Skeletal muscle satellite cell (primary cell): Measurements from ENCODE around the gene HTR2A.
A peak's percentile ranks its signal among the peaks of the same experiment; 100 is the strongest.
"Not testable (repeated sequence)": the region's sequence is repeated elsewhere in the genome, so short reads cannot be mapped to it uniquely, and the experiment has no call there.

ENCODE experiments used
- H3K27me3 ChIP-seq: 2 replicates; pipeline ENCODE4 v1.7.0; 2013; ENCODE audit warnings: low read length; ENCODE audit not compliant: control insufficient read depth, insufficient read depth
- H3K36me3 ChIP-seq: 2 replicates; pipeline ENCODE4 v1.7.0; 2013; ENCODE audit warnings: mild to moderate bottlenecking, control low read depth, low read length; ENCODE audit not compliant: insufficient read depth
- H3K4me1 ChIP-seq: 2 replicates; pipeline ENCODE4 v1.7.0; 2013; ENCODE audit warnings: low read length; ENCODE audit not compliant: control insufficient read depth, insufficient read depth
- H3K4me2 ChIP-seq: 2 replicates; pipeline ENCODE4 v1.7.0; 2013; ENCODE audit warnings: mild to moderate bottlenecking, low read length
- H3K4me3 ChIP-seq: 2 replicates; pipeline ENCODE4 v1.7.0; 2013; ENCODE audit warnings: low read length
- H3K9ac ChIP-seq: 2 replicates; pipeline ENCODE4 v1.7.0; 2013; ENCODE audit warnings: mild to moderate bottlenecking, low read depth, low read length, moderate library complexity
- H3K9me3 ChIP-seq: replicated peaks from 2 replicates; pipeline ENCODE4 v1.7.0; 2013; ENCODE audit warnings: mild to moderate bottlenecking, control low read depth, low read length

The HTR2A gene

DNA sequence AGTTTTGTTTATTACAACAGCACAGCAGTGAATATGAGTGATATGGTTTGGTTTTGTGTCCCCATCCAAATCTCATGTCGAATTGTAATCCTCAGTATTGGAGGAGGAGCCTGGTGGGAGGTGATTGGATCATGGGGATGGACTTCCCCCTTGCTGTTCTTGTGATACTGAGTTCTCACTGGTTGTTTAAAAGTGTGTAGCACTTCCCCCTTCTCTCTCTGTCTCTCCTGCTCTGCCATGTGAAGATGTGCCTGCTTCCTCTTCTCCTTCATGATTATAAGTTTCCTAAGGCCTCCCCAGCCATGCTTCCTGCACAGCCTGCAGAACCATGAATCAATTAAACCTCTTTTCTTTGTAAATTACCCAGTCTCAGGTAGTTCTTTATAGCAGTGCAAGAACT is 91.9 kb downstream of the HTR2A start:
- H3K27me3 ChIP-seq, H3K4me2 ChIP-seq, H3K36me3 ChIP-seq, H3K4me3 ChIP-seq, H3K9me3 ChIP-seq: not testable (repeated sequence)
- peak overlapping the region; percentile 47 for H3K9ac ChIP-seq
- peaks cover 35% of the 10 kb centered on the region for H3K4me1 ChIP-seq

DNA sequence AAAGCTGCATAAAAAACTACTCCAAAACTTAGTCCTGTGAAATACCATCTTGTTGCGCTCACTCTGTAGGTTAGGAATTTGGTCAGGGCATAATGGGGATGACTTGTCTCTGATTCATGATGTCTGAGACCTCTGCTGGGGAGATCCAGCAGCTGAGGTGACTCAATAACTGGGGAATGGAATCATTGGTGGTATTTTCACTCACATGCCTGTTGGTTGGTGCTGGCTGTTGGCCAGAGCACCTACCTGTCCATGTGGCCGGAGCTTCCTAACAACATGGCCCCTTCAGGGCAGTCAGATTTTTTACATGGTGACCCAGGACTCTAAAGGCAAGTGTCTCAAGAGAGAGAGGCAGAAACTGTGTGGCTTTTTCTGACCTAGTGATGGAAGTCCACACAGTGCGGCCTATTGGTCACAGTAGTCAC is 92.5 kb downstream of the HTR2A start:
- Histone ChIP-seq H3K36me3 (no peaks in the 10 kb centered on the region), H3K9ac (peak overlapping the region; percentile 47), H3K4me3 (no peak overlapping the region), H3K27me3 (no peaks in the 10 kb centered on the region), H3K9me3 (no peaks in the 10 kb centered on the region), H3K4me2 (no peak overlapping the region), H3K4me1 (peaks cover 34% of the 10 kb centered on the region)

DNA sequence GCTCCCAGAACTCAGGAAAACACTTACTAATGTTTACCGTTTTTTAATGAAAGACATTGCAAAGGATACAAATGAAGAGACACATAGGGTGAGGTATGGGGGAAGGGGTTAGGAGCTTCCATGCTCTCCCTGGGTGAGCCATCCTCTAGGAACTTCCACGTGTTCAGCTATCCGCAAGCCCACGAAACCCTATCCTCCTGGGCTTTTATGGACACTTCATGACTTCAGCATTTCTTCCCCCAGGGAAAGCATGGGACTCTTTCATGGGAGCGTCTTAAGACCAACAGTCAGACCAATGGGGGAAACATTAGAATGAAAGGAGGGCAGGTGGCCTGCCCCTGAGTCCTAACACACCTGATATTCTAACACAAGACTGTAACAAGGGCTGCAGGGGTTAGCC is 93.3 kb downstream of the HTR2A start:
- H3K9me3 ChIP-seq = no peaks in the 10 kb centered on the region
- no peaks in the 10 kb centered on the region for H3K27me3 ChIP-seq
- peaks cover 34% of the 10 kb centered on the region for H3K4me1 ChIP-seq
- peak overlapping the region; percentile 18 for H3K4me3 ChIP-seq
- H3K9ac ChIP-seq = peak overlapping the region; percentile 67
- no peaks in the 10 kb centered on the region for H3K36me3 ChIP-seq
- H3K4me2 ChIP-seq = peak overlapping the region; percentile 61

DNA sequence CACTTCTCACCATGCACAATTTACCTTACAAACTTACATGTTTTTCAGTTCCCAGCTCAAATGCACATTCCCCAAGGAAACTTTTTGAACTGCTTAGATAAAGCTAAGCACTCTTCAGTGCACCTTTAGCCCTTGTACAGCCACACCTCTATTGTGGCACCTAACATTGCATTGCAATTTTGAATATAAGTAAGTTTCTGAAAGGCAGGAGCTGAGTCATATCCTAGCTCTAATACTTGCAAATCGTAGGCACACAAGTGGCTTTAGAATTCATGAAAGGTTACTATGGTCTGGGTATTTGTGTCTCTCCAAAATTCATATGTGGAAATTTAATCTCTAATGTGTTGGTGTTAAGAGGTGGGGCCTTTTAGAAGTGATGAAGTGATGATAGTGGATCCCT is 95.0 kb downstream of the HTR2A start:
- H3K9ac ChIP-seq = no peak overlapping the region
- peaks cover 43% of the 10 kb centered on the region for H3K4me1 ChIP-seq
- peak overlapping the region; percentile 7 for H3K4me2 ChIP-seq
- no peak overlapping the region for H3K4me3 ChIP-seq
- no peaks in the 10 kb centered on the region for H3K9me3 ChIP-seq
- no peaks in the 10 kb centered on the region for H3K27me3 ChIP-seq
- H3K36me3 ChIP-seq = no peaks in the 10 kb centered on the region

DNA sequence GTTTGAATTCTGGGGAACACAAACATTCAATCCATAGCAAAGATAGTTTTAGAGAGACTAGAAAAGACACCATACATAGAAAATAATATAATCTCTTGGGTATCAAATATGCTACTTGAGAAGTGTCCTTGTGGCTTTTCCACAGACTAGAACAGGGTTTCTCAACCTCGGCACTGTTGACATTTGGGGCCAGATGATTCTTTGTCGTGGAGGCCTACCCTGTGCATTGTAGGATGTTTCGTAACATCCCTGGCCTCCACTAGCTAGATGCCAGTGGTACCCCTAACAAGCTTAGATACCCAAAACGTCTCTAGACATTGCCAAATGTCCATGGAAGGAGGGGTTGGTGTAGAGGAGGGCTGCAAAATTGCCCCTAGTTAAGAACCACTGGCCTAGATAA is 97.7 kb downstream of the HTR2A start:
- no peaks in the 10 kb centered on the region for H3K27me3 ChIP-seq
- H3K9me3 ChIP-seq = no peaks in the 10 kb centered on the region
- no peak overlapping the region for H3K4me3 ChIP-seq
- H3K4me1 ChIP-seq = peaks cover 54% of the 10 kb centered on the region
- no peaks in the 10 kb centered on the region for H3K36me3 ChIP-seq
- H3K9ac ChIP-seq = no peak overlapping the region
- no peak overlapping the region for H3K4me2 ChIP-seq

DNA sequence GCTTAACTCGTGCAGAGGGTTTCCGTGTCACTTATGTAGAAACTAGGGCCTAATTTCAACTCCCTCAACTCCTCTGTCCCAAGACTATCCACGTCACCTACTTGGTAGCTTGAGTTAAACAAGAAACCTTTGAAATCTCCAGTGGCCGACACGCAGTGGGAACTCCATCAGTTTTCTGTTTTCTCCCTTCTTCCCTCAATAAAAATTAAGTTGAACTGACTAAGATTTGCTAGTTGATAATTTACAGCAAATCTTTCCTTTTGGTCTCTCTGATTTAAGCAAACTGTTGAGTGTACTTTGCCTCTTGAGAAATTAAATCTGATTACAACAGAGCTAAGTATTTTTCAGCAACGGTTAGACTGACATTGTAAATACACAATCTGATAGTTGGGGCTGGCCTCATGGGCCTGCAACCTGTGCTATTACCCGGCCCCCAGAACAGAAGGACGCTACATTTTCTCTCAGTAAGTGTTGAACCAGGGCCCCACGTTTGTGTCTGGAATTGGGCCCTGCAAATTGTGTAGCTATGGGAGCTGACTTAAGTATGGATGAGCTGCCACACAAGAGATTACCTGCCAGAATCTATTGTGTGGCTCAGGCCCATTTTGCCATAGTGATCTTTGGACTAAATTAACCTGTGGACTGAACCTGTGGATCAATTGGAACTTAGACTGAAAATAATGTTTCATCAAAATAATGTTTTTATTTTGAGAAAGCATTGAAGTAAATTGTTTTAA is 99.2 kb downstream of the HTR2A start:
- Histone ChIP-seq H3K9ac (peak overlapping the region; percentile 96), H3K9me3 (no peaks in the 10 kb centered on the region), H3K4me3 (peak overlapping the region; percentile 85), H3K4me2 (peak overlapping the region; percentile 78), H3K27me3 (no peaks in the 10 kb centered on the region), H3K4me1 (peaks cover 43% of the 10 kb centered on the region), H3K36me3 (no peaks in the 10 kb centered on the region)

DNA sequence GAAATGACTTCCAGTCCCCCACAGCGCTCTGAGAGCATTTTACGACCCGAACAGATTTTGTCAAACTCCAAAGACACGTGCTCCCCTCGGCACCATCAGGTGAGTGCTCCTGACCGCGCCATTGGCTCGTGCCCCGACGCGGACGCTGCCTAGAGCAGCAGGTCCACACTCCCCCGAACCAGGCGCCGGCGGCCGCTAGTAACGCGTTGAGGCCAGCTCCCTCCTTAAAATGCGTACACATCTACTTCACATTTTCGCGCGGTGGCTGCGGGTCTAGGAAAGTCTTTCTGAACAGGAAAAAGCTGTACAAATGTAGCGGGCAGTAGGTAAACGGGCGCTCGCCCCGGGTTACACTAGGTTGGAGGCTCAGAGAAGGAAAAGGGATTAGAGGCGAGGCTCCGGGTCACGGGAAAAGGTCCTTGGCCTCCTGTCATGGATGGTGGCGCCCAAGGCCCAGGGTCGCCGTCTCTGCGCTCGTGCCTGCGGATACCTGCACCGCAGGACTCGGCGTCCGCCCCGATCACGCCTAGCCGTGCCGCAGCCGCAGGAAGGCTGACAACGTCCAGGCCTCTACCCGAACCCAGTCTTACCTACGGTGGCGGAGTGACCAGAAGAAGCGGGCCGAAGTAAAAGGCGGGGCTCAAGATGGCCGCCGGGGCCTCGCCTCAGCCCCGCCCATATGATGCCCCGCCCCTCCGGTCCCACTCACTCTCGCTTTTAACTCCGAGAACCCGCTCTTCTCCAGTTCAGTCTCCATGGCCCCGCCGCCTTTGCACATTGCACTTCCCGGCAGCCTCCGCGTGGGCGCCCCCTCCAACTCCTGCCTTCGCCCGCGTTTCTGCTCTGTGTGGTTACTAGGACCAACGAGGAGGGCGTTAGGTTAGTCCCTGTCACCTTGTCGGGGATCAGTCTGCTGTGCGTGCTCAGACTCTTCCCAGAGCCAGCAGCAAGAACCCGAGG is 100.1 kb downstream of the HTR2A start, which contains the start of gene ESD:
TSS of gene ESD (minus strand) at position 647 of the 960 bp plus-strand sequence. CDS start 5,748 bp downstream, outside the sequence.
- no peaks in the 10 kb centered on the region for H3K9me3 ChIP-seq
- H3K27me3 ChIP-seq = no peaks in the 10 kb centered on the region
- H3K4me1 ChIP-seq = peaks cover 34% of the 10 kb centered on the region
- peak within 1 kb of the TSS; percentile 78 for H3K4me2 ChIP-seq
- peak within 1 kb of the TSS; percentile 96 for H3K9ac ChIP-seq
- H3K4me3 ChIP-seq = peak within 1 kb of the TSS; percentile 85
- no peaks in the 10 kb centered on the region for H3K36me3 ChIP-seq

DNA sequence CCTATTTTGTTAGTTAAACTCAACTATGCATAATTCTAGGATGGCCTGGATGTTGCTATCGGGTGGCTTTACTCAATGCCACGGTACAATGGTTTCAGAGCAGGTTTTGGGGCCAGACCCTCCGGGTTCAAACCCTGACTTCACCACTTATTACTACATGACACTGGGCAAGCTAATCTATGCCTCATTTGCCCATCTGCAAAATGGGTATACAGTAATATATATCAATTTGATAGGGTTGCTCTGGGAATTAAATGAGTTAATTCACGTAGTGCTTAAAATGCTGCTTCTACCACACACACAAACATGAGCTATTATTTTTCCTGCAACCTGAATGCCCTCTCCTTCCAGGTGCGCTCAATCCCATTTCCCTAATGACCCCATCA is 100.7 kb downstream of the HTR2A start:
- Histone ChIP-seq H3K9me3 (no peaks in the 10 kb centered on the region), H3K36me3 (peaks cover 5% of the 10 kb centered on the region), H3K27me3 (no peaks in the 10 kb centered on the region), H3K4me3 (peak overlapping the region; percentile 85), H3K4me2 (peak overlapping the region; percentile 78), H3K4me1 (peaks cover 30% of the 10 kb centered on the region), H3K9ac (peak overlapping the region; percentile 96)

DNA sequence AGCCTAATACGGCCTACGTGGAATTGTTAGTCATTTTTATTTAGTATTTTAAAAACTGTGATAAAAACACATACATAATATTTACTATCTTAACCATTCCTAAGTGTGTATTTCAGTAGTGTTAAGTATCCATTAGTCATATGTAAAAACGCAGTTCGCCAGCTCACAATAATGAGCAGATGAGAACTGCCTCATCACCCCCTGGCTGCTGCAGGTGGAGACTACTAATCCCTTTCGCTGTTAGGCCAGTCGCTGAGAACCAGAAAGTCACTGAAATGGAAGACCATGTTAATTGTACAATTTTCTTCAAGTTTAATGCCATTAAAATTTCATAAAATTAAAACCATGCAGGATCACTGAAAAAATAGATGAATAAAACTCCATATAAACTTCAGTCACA is 101.5 kb downstream of the HTR2A start:
- H3K36me3 ChIP-seq = peaks cover 13% of the 10 kb centered on the region
- no peaks in the 10 kb centered on the region for H3K9me3 ChIP-seq
- H3K4me1 ChIP-seq = peaks cover 30% of the 10 kb centered on the region
- H3K4me2 ChIP-seq = peak overlapping the region; percentile 78
- no peak overlapping the region for H3K4me3 ChIP-seq
- no peaks in the 10 kb centered on the region for H3K27me3 ChIP-seq
- H3K9ac ChIP-seq = peak overlapping the region; percentile 5

DNA sequence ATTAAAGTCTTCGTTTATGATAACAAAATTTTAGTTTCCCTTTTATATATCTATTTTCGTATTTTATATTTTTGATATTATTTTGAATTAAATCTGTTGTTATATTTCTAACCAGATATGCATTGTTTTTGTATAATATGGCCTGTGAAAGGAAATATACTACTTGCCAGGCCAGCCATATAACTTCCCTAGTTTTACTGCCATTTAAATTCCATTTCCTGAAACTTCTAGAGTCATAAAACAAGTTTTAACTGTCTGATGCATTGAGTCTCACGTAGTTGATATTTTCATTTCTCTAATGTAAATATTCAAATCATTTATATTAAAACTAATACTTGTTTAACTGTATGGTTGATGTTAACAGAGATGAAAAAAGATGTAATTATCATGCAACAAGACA is 113.3 kb downstream of the HTR2A start:
- H3K27me3 ChIP-seq = no peaks in the 10 kb centered on the region
- H3K9me3 ChIP-seq = no peaks in the 10 kb centered on the region
- peaks cover 66% of the 10 kb centered on the region for H3K36me3 ChIP-seq
- H3K4me2 ChIP-seq = no peak overlapping the region
- no peak overlapping the region for H3K4me3 ChIP-seq
- no peak overlapping the region for H3K9ac ChIP-seq
- peaks cover 8% of the 10 kb centered on the region for H3K4me1 ChIP-seq

DNA sequence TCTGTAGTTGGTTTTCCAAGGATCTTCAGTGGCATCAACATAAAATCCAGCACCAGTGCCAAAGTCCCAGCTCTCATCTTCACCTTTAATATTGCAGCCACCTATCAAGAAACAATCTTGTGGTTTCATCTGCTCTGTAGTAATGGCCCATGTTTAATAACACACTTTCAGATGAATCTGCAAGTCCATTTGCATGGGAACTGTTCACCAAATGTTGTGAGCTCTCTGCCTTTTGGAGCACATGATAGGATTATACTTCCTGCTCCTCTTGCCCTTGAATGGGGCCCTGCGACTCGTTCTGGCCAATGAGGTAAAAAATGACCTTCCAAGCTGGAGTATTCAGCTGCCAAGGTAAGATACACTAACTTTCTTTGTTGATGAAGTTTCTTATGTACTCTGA is 114.2 kb downstream of the HTR2A start:
- no peak overlapping the region for H3K9ac ChIP-seq
- peaks cover 71% of the 10 kb centered on the region for H3K36me3 ChIP-seq
- H3K27me3 ChIP-seq = no peaks in the 10 kb centered on the region
- peaks cover 10% of the 10 kb centered on the region for H3K4me1 ChIP-seq
- H3K4me3 ChIP-seq = no peak overlapping the region
- H3K4me2 ChIP-seq = no peak overlapping the region
- no peaks in the 10 kb centered on the region for H3K9me3 ChIP-seq
